Muscle of leg (tissue), 11 donors: ENCODE results near the gene IMMP2L. TPM values are rescaled to one million over a fixed set of nuclear protein-coding genes. Genes with fewer than 3 reads are reported as not detected.
"Not testable (repeated sequence)": the region's sequence is repeated elsewhere in the genome, so short reads cannot be mapped to it uniquely, and the experiment has no call there.

Experiments used
- DNase-seq: peaks from one replicate; pipeline ENCODE4 v3.0.0; 2013
- H3K27ac ChIP-seq: one replicate; pipeline ENCODE4 v1.5.1; 2013; ENCODE audit warnings: mild to moderate bottlenecking, low read length, control low read depth
- H3K27me3 ChIP-seq: one replicate; pipeline ENCODE4 v1.6.1; 2013; ENCODE audit warnings: low read length; ENCODE audit not compliant: control insufficient read depth, insufficient read depth
- H3K36me3 ChIP-seq: one replicate; pipeline ENCODE4 v1.6.1; 2013; ENCODE audit warnings: low read length; ENCODE audit not compliant: control insufficient read depth, insufficient read depth
- H3K4me1 ChIP-seq: one replicate; pipeline ENCODE4 v1.6.1; 2013; ENCODE audit warnings: low read length; ENCODE audit not compliant: control insufficient read depth, insufficient read depth
- H3K4me3 ChIP-seq: one replicate; pipeline ENCODE4 v1.5.1; 2013; ENCODE audit warnings: low read length, control low read depth
- H3K9me3 ChIP-seq: replicated peaks from 2 replicates; pipeline ENCODE4 v1.6.1; 2013; ENCODE audit warnings: low read depth, low read length; ENCODE audit not compliant: control insufficient read depth
- WGBS: methylation state at CpG from one replicate; pipeline ENCODE4 v1.1.5; 2013; ENCODE audit warnings: missing lambda C conversion rate; ENCODE audit not compliant: insufficient coverage; 5-methylcytosine and 5-hydroxymethylcytosine counted together
- polyA plus RNA-seq, 8 donors: library from polyadenylated mRNA; unstranded; fragments of 120-200 nt; gene quantifications; one replicate each; pipeline versions ENCODE4 v1.2.1 to v1.2.3, GENCODE V29; 2013; ENCODE audit warnings: inconsistent platforms in 1 of 8, low replicate concordance in 1 of 8; ENCODE audit not compliant: insufficient read length in 8 of 8, insufficient read depth in 1 of 8
- total RNA-seq: library from RNA; stranded (reverse); fragments of 120-200 nt; gene quantifications from one replicate; pipeline ENCODE4 v1.2.4, GENCODE V29; 2013

IMMP2L gene
- total and polyA plus RNA-seq, 9 donors = 15.0 to 20.4 (median 17.1) TPM

DNA sequence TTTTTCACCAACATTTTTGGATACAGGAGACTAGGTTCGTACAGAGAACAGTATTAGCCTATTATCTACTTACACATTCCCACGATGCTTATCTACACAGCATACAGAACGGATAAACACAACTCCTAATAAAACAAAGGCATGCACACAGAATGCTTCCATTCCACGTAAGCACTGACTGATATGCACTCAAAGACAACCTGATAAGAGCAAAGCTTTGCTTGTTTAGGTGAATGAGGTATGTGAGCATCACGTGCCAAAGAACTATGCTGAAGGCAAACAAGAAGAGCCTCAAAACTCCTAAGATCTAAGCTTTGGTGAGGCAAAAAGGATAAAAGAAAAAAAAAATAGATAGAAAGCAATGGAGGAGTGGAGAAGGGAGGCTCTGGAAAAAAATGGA is 884.9 kb downstream of the IMMP2L start:
- Histone ChIP-seq H3K27ac (no peak overlapping the region), H3K9me3 (no peaks in the 10 kb centered on the region), H3K4me1 (no peaks in the 10 kb centered on the region), H3K27me3 (no peaks in the 10 kb centered on the region), H3K4me3 (no peak overlapping the region), H3K36me3 (no peaks in the 10 kb centered on the region)
- WGBS = no CpG with 5 or more reads among the region's 5 CpGs
- no peak for DNase-seq

- Histone ChIP-seq H3K27me3 (no peaks in the 10 kb centered on the region), H3K9me3 (no peaks in the 10 kb centered on the region), H3K27ac (no peak overlapping the region), H3K36me3 (no peaks in the 10 kb centered on the region), H3K4me3 (no peak overlapping the region), H3K4me1 (no peaks in the 10 kb centered on the region)
- WGBS = 93% methylated on average over 2 of the region's 2 CpGs
- DNase-seq = no peak
Measured at GRCh38 chr7:110676785-110677184, 885.5 kb downstream of the IMMP2L start.

- no CpG with 5 or more reads among the region's 4 CpGs for WGBS
- no peaks in the 10 kb centered on the region for H3K27me3 ChIP-seq
- no peak overlapping the region for H3K27ac ChIP-seq
- no peak overlapping the region for H3K4me3 ChIP-seq
- H3K4me1 ChIP-seq = no peaks in the 10 kb centered on the region
- H3K36me3 ChIP-seq = no peaks in the 10 kb centered on the region
- no peak for DNase-seq
- H3K9me3 ChIP-seq = no peaks in the 10 kb centered on the region
Measured at GRCh38 chr7:110675383-110676103, 886.7 kb downstream of the IMMP2L start.

DNA sequence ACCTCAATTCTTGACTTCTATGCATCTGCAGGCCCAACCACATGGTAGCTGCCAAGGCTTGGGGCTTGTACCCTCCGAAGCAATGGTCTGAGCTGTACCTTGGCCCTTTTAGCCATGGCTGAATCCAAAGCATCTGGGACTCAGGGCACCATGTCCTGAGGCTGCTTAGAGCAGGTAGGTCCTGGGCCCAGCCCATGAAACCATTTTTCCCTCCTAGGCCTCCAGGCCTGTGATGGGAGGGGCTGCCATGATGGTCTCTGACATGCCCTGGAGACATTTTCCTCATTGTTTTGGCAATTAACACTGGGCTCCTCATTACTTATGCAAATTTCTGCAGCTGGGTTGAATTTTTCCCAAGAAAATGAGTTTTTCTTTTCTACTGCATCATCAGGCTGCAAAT is 889.1 kb downstream of the IMMP2L start:
- no peaks in the 10 kb centered on the region for H3K27me3 ChIP-seq
- DNase-seq = no peak
- no peaks in the 10 kb centered on the region for H3K36me3 ChIP-seq
- 75% methylated on average over 1 of the region's 1 CpG for WGBS
- no peaks in the 10 kb centered on the region for H3K9me3 ChIP-seq
- H3K4me1 ChIP-seq = no peaks in the 10 kb centered on the region
- H3K4me3 ChIP-seq = no peak overlapping the region
- H3K27ac ChIP-seq = no peak overlapping the region

GRCh38 chr7:110669410-110669809 is 892.9 kb downstream of the IMMP2L start:
- DNase-seq = no peak
- H3K9me3 ChIP-seq = no peaks in the 10 kb centered on the region
- no peaks in the 10 kb centered on the region for H3K36me3 ChIP-seq
- whole genome bisulfite sequencing = 91% methylated on average over 3 of the region's 5 CpGs
- no peak overlapping the region for H3K4me3 ChIP-seq
- no peaks in the 10 kb centered on the region for H3K27me3 ChIP-seq
- H3K27ac ChIP-seq = no peak overlapping the region
- H3K4me1 ChIP-seq = no peaks in the 10 kb centered on the region

- WGBS = no CpG with 5 or more reads among the region's 4 CpGs
- no peaks in the 10 kb centered on the region for H3K27me3 ChIP-seq
- H3K27ac ChIP-seq = peak overlapping the region; percentile 45
- H3K4me3 ChIP-seq = no peak overlapping the region
- DNase-seq = peak; percentile 95
- H3K4me1 ChIP-seq = no peaks in the 10 kb centered on the region
- H3K9me3 ChIP-seq = peaks cover 11% of the 10 kb centered on the region
- no peaks in the 10 kb centered on the region for H3K36me3 ChIP-seq
Measured at GRCh38 chr7:110664803-110665202, 897.5 kb downstream of the IMMP2L start.

DNA sequence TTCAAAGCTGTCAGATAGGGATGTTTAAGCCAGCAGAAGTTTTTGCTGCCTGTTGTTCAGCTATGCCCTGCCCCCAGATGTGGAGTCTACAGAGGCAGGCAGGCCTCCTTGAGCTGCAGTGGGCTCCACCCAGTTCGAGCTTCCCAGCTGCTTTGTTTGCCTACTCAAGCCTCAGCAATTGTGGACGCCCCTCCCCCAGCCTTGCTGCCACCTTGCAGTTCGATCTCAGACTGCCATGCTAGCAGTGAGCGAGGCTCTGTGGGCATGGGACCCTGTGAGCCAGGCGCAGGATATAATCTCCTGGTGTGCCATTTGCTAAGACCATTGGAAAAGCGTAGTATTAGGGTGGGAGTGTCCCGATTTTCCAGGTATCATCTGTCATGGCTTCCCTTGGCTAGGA is 901.7 kb downstream of the IMMP2L start:
- 92% methylated on average over 4 of the region's 7 CpGs for WGBS
- H3K4me1 ChIP-seq = not testable (repeated sequence)

DNA sequence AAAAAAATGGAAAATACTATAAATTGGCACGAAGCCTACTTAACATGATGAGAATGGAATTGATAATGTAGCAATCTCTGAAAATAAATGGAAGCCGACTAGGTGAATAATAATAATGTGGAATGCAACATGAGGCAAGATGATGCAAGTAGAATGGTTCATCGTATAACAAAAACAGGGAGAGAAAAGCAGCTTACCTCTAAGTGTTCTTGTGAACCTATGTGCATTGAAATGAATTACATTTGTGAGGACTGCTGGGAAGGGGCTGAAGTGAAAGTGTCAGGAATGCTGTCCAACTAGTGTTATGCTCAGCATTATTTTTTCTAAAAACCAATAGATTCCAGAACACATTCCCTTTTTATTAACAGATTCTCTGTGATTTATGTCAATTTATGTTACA is 912.0 kb downstream of the IMMP2L start:
- Histone ChIP-seq H3K27me3 (no peaks in the 10 kb centered on the region), H3K36me3 (no peaks in the 10 kb centered on the region), H3K9me3 (no peaks in the 10 kb centered on the region), H3K27ac (no peak overlapping the region), H3K4me3 (no peak overlapping the region), H3K4me1 (no peaks in the 10 kb centered on the region)
- WGBS = 71% methylated on average over 3 of the region's 3 CpGs
- no peak for DNase-seq

More for the DNA sequence above, 901.7 kb downstream of the IMMP2L start:
- H3K36me3 ChIP-seq, H3K27ac ChIP-seq, DNase-seq, H3K27me3 ChIP-seq, H3K4me3 ChIP-seq: not testable (repeated sequence)
- H3K9me3 ChIP-seq = peaks cover 11% of the 10 kb centered on the region

GRCh38 chr7:110647266-110647665 is 915.0 kb downstream of the IMMP2L start:
- WGBS = 100% methylated on average over 1 of the region's 4 CpGs
- DNase-seq = no peak
- no peaks in the 10 kb centered on the region for H3K27me3 ChIP-seq
- H3K9me3 ChIP-seq = no peaks in the 10 kb centered on the region
- H3K4me3 ChIP-seq = no peak overlapping the region
- H3K36me3 ChIP-seq = no peaks in the 10 kb centered on the region
- no peaks in the 10 kb centered on the region for H3K4me1 ChIP-seq
- H3K27ac ChIP-seq = no peak overlapping the region

GRCh38 chr7:110646804-110647203 is 915.5 kb downstream of the IMMP2L start:
- Histone ChIP-seq H3K27ac (no peak overlapping the region), H3K9me3 (no peaks in the 10 kb centered on the region), H3K27me3 (no peaks in the 10 kb centered on the region), H3K4me3 (no peak overlapping the region), H3K36me3 (no peaks in the 10 kb centered on the region), H3K4me1 (no peaks in the 10 kb centered on the region)
- DNase-seq = peak; percentile 38
- no CpG with 5 or more reads among the region's 2 CpGs for WGBS

- Histone ChIP-seq H3K4me1 (no peaks in the 10 kb centered on the region), H3K27ac (no peak overlapping the region)
- WGBS = no CpG with 5 or more reads among the region's 2 CpGs
Measured at GRCh38 chr7:110645616-110646015, 916.7 kb downstream of the IMMP2L start.

More at GRCh38 chr7:110645616-110646015, 916.7 kb downstream of the IMMP2L start:
- Histone ChIP-seq H3K4me3 (no peak overlapping the region), H3K9me3 (no peaks in the 10 kb centered on the region), H3K36me3 (no peaks in the 10 kb centered on the region), H3K27me3 (no peaks in the 10 kb centered on the region)
- DNase-seq = no peak
